KMS-11 (cell line): Measurements from ENCODE around the gene TRAIP.

Experiments
- H2AFZ ChIP-seq: fragments of 200-600 bp; sonication (generic); 2 replicates; pipeline ENCODE4 v1.6.1; 2016; ENCODE audit warnings: antibody characterized with exemption, mixed run types, low read depth
- H3K27ac ChIP-seq: fragments of 200-600 bp; sonication (generic); 2 replicates; pipeline ENCODE4 v1.6.1; 2016; ENCODE audit warnings: mild to moderate bottlenecking, mixed run types
- H3K27me3 ChIP-seq: fragments of 200-600 bp; sonication (generic); 2 replicates; pipeline ENCODE4 v1.6.1; 2017; ENCODE audit warnings: mild to moderate bottlenecking, low read depth, mixed run types, moderate library complexity; ENCODE audit not compliant: insufficient read depth
- H3K36me3 ChIP-seq: fragments of 200-600 bp; sonication (generic); 2 replicates; pipeline ENCODE4 v1.6.1; 2017; ENCODE audit warnings: mild to moderate bottlenecking, mixed run types; ENCODE audit not compliant: insufficient read depth
- H3K4me1 ChIP-seq: fragments of 200-600 bp; sonication (generic); 2 replicates; pipeline ENCODE4 v1.6.1; 2016; ENCODE audit warnings: mild to moderate bottlenecking, low read depth, mixed run types; ENCODE audit not compliant: poor library complexity, severe bottlenecking
- H3K4me2 ChIP-seq: fragments of 200-600 bp; sonication (generic); 2 replicates; pipeline ENCODE4 v1.7.0; 2016; ENCODE audit warnings: mild to moderate bottlenecking, mixed run types
- H3K4me3 ChIP-seq: fragments of 200-600 bp; sonication (generic); IDR thresholded peaks from 2 replicates; pipeline ENCODE4 v1.6.1; 2017; ENCODE audit warnings: low read depth, low read length, mixed read lengths; ENCODE audit not compliant: insufficient read depth
- H3K79me2 ChIP-seq: fragments of 200-600 bp; sonication (generic); 2 replicates; pipeline ENCODE4 v1.6.1; 2016; ENCODE audit warnings: low read depth, mixed run types; ENCODE audit not compliant: insufficient read depth
- H3K9ac ChIP-seq: fragments of 200-600 bp; sonication (generic); 2 replicates; pipeline ENCODE4 v1.6.1; 2016; ENCODE audit warnings: mild to moderate bottlenecking, mixed run types
- H4K20me1 ChIP-seq: fragments of 200-600 bp; sonication (generic); 2 replicates; pipeline ENCODE4 v1.6.1; 2016; ENCODE audit warnings: mild to moderate bottlenecking, mixed run types; ENCODE audit not compliant: insufficient read depth
- TF ChIP-seq, protein P1 (sequence below): fragments of 200-600 bp; sonication (generic); conservative IDR thresholded peaks from 2 replicates; pipeline ENCODE4 v1.6.1; 2017; ENCODE audit warnings: low read depth, mild to moderate bottlenecking, antibody characterized with exemption, low read length, moderate library complexity, mixed read lengths

Gene TRAIP

DNA sequence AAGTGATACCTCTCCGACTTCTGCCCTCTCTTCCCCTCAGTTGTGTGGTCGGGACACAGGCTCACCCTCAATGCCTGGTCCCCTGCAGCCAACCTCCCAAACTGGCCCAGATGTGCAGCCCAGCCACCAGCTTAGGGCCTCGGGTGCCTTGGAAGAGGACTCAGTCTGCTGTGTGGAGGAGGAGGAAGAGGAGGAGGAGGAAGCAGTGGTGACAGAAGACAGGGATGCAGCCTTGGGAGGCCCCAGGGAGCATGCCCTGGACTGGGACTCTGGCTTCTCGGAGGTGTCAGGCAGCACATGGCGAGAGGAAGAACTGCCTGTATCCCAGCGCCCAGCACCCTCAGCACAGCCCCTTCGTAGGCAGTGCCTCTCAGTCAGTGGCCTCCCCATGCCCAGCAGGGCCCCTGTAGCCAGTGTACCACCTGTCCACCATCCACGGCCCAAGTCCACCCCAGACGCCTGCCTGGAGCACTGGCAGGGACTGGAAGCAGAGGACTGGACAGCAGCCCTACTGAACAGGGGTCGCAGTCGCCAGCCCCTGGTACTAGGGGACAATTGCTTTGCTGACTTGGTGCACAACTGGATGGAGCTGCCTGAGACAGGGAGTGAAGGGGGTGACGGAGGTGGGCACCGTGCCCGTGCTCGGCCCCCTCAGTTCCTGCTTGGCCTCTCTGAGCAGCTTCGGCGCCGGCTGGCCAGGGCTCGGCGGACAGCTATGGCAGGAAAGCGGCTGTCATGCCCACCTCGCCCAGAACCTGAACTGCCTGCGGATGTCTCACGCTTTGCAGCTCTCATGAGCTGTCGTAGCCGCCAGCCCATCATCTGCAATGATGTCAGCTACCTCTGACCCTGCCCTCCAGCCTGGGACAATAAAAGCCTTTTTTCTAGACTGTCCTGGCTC, 52.0 kb downstream of the TRAIP start:
- Histone ChIP-seq H4K20me1 (no peaks in the 10 kb centered on the region), H3K9ac (no peak overlapping the region), H2AFZ (no peak overlapping the region; the same call in 1 of the 2 replicates), H3K79me2 (no peaks in the 10 kb centered on the region), H3K4me1 (no peaks in the 10 kb centered on the region), H3K27me3 (no peaks in the 10 kb centered on the region; the same call in 1 of the 2 replicates), H3K36me3 (no peaks in the 10 kb centered on the region), H3K27ac (no peak overlapping the region), H3K4me3 (no peak overlapping the region), H3K4me2 (no peak overlapping the region; the same call in 1 of the 2 replicates)
- TF ChIP-seq, protein P1, sequence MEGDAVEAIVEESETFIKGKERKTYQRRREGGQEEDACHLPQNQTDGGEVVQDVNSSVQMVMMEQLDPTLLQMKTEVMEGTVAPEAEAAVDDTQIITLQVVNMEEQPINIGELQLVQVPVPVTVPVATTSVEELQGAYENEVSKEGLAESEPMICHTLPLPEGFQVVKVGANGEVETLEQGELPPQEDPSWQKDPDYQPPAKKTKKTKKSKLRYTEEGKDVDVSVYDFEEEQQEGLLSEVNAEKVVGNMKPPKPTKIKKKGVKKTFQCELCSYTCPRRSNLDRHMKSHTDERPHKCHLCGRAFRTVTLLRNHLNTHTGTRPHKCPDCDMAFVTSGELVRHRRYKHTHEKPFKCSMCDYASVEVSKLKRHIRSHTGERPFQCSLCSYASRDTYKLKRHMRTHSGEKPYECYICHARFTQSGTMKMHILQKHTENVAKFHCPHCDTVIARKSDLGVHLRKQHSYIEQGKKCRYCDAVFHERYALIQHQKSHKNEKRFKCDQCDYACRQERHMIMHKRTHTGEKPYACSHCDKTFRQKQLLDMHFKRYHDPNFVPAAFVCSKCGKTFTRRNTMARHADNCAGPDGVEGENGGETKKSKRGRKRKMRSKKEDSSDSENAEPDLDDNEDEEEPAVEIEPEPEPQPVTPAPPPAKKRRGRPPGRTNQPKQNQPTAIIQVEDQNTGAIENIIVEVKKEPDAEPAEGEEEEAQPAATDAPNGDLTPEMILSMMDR, result no peak

DNA sequence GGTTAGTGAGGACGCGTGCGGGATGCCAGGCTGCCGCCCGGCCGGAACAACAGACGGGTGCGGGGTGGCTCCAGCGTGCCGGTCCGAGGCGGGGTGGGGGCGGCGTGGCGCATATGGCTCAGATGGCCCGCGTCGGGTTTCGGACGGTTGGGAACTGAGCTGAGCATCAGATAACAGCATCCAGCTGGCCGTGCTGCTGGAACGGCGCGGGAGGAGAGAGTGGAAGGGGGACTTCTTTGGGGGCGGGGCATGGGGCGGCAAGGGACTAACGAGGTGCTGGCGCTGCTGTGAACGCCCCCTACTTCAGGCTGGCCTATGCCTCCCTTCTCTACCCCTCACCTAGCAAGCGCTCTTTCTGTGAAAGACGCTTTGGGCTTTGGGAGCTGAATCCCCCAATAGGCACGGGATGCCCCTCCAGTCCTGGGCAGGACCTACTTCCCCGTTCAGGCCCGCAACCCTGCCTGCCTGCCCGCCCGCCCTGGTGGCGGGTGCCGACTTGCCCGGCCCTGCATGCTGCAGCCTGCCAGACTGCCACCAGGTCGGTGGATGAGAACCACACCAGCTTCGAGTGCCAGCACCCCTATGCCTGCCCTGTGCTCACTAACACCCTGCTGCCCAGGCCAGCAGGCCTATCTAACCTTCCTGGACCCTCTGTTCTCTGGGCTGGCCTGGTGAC, 52.8 kb downstream of the TRAIP start:
- H3K79me2 ChIP-seq, result no peaks in the 10 kb centered on the region
- peak overlapping the region; percentile 39; the same call in 1 of the 2 replicates for H3K9ac ChIP-seq
- H3K4me1 ChIP-seq, result no peaks in the 10 kb centered on the region
- H3K27me3 ChIP-seq, result no peaks in the 10 kb centered on the region; the same call in 1 of the 2 replicates
- no peak overlapping the region for H3K27ac ChIP-seq
- H2AFZ ChIP-seq, result peak overlapping the region; percentile 88
- no peaks in the 10 kb centered on the region for H3K36me3 ChIP-seq
- no peak overlapping the region for H3K4me3 ChIP-seq
- peak overlapping the region; percentile 76 for H3K4me2 ChIP-seq
- TF ChIP-seq, protein P1, result no peak
- no peaks in the 10 kb centered on the region for H4K20me1 ChIP-seq

DNA sequence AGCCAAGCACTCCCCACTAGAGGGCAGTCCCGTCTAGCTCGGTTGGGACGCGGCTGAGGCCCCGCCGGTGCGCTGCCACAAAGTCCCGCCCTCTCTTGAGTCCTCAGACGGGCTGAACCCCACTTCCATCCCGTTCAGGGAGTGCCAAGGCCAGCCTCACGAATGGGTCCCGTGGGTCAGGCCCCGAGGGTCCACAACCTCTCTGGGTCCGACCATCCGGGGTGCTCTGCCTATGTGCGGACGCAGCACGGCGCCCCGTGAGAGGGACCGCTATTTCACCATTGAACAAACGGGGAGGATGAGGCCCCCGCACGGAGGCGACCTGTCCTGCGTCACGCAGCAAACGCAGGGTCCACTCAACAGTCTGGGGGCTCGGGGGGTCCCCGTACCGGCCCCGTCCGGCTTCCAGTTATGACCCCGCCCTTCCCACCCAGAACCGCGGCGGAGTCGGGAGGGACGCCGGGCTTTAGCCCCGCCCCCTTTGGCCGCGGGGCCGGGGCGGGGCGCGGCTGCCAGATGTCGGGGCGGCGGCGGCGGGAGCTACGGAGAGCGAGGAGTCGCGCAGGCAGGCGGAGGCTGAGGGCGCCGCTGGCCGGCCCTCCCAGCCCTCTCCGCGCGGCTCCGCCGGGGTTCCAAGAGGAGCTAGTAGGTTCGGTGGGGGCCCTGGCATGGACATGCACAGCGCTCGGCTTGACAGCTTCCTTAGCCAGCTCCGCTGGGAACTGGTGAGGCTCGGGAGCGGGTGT, 53.5 kb downstream of the TRAIP start, which contains the start of gene INKA1:
INKA1 (plus strand) TSS at position 543 of the 746 bp plus-strand sequence; CDS start at position 675, 132 bp downstream.
- H3K4me3 ChIP-seq, result no peak within 1 kb of the TSS
- no peaks in the 10 kb centered on the region for H3K36me3 ChIP-seq
- peak within 1 kb of the TSS; percentile 39; the same call in 1 of the 2 replicates for H3K9ac ChIP-seq
- H3K27me3 ChIP-seq, result no peaks in the 10 kb centered on the region; the same call in 1 of the 2 replicates
- H3K27ac ChIP-seq, result no peak within 1 kb of the TSS
- H3K79me2 ChIP-seq, result no peaks in the 10 kb centered on the region
- peak within 1 kb of the TSS; percentile 76 for H3K4me2 ChIP-seq
- TF ChIP-seq, protein P1, result peak; percentile 69; the same call in 1 of the 2 replicates
- peak within 1 kb of the TSS; percentile 88 for H2AFZ ChIP-seq
- H3K4me1 ChIP-seq, result no peaks in the 10 kb centered on the region
- no peaks in the 10 kb centered on the region for H4K20me1 ChIP-seq

DNA sequence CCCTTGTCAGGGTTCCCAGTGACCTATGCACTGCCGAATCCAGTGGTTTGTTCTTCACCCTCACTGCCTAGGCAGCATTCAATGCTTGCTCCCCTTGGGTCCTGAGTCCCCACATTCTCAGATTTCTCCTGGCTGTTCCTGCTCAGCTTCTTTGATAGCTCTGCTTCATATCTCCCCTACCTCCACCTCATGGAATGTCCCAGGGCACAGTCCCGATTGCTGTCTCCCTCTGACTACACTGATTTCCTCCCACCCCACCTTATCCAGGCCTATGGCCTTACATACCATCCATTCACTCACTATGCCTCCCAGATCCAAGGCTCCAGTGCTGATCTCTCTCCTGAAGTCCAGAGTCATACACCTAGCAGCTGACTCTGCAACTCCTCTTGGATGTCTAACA, 55.2 kb downstream of the TRAIP start:
- no peak overlapping the region for H3K27ac ChIP-seq
- H2AFZ ChIP-seq, result no peak overlapping the region
- H3K4me1 ChIP-seq, result no peaks in the 10 kb centered on the region
- no peaks in the 10 kb centered on the region for H3K36me3 ChIP-seq
- H3K4me3 ChIP-seq, result no peak overlapping the region
- H3K79me2 ChIP-seq, result no peaks in the 10 kb centered on the region
- no peaks in the 10 kb centered on the region for H4K20me1 ChIP-seq
- H3K4me2 ChIP-seq, result no peak overlapping the region
- H3K9ac ChIP-seq, result no peak overlapping the region
- TF ChIP-seq, protein P1, result no peak
- no peaks in the 10 kb centered on the region; the same call in 1 of the 2 replicates for H3K27me3 ChIP-seq
